Loucy (cell line): ENCODE results near the gene FOXC2.

Experiments used
- CTCF ChIP-seq: fragments of 200-600 bp; sonication (generic); conservative IDR thresholded peaks from 2 replicates; pipeline ENCODE4 v1.5.1; 2014; ENCODE audit warnings: mild to moderate bottlenecking, antibody characterized with exemption, low read length
- EZH2phosphoT487 ChIP-seq: fragments of 200-600 bp; IDR thresholded peaks from 2 replicates; pipeline ENCODE4 v1.6.1; 2018; ENCODE audit warnings: antibody characterized with exemption, mild to moderate bottlenecking, moderate library complexity, borderline replicate concordance

GRCh38 chr16:86565181-86565631 is 1.4 kb upstream of the FOXC2 start:
- TF ChIP-seq CTCF: no peak
- no peak for TF ChIP-seq EZH2phosphoT487
